MM.1S (cell line): ENCODE data around the gene TRAPPC1.

Experiments used
- EZH2 ChIP-seq: fragments of 300-600 bp; sonication (generic); optimal IDR thresholded peaks from 2 replicates; pipeline ENCODE3; 2017; ENCODE audit warnings: low read depth, mild to moderate bottlenecking, antibody characterized with exemption, low read length, mixed read lengths
- EZH2phosphoT487 ChIP-seq: fragments of 300-600 bp; sonication (generic); IDR thresholded peaks from 2 replicates; pipeline ENCODE4 v1.6.1; 2018; ENCODE audit warnings: antibody characterized with exemption, low read length
- TF ChIP-seq, protein P1 (sequence below): fragments of 300-600 bp; sonication (generic); IDR thresholded peaks from 2 replicates; pipeline ENCODE4 v1.5.1; 2016; ENCODE audit warnings: antibody characterized with exemption, low read length, mixed read lengths

DNA sequence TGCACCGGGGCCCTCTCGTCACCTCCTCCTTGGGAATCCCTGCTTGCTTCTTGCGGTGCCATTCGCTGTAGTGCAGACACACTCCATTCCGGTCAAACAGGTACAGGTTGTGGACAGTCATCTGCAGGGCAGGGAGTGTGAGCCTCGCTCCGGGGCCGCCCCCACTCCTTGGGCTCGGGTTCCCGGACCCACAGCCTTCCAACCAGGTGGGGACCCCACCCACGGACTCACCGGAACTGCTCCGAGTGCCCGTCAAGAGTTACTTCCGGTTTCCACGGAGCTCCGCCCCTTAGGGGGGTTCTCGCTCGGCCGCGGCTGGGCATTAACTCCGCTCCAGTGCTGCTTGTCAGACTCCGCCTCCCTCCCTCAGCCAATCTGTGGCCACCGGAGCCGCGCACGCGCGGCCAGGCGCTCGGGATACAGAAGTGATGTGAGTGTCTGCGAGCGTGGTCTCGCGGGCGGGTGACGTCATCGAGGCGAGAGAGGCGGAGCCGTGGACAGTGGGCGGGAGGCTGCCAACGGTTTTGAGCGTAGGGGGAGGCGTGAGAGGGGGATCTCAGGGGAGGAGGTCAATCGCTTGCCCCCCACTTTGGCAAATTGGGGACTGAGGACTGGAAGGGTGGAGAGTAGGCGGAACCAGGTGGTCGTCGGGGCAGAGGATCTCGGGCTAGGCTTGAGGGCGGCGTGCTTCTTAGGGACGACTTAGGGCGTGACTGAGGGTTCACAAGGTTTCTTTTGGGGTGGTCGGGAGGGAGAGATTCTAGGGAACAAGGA, at the start of gene TRAPPC1, which contains the start of gene CNTROB:
- TF ChIP-seq, protein P1, sequence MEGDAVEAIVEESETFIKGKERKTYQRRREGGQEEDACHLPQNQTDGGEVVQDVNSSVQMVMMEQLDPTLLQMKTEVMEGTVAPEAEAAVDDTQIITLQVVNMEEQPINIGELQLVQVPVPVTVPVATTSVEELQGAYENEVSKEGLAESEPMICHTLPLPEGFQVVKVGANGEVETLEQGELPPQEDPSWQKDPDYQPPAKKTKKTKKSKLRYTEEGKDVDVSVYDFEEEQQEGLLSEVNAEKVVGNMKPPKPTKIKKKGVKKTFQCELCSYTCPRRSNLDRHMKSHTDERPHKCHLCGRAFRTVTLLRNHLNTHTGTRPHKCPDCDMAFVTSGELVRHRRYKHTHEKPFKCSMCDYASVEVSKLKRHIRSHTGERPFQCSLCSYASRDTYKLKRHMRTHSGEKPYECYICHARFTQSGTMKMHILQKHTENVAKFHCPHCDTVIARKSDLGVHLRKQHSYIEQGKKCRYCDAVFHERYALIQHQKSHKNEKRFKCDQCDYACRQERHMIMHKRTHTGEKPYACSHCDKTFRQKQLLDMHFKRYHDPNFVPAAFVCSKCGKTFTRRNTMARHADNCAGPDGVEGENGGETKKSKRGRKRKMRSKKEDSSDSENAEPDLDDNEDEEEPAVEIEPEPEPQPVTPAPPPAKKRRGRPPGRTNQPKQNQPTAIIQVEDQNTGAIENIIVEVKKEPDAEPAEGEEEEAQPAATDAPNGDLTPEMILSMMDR = no peak
- TF ChIP-seq EZH2 (no peak), EZH2phosphoT487 (no peak)
